HepG2 (cell line): ENCODE measurements around the gene PTPN3. TPM values are rescaled to one million over a fixed set of nuclear protein-coding genes. Genes with fewer than 3 reads are reported as not detected.

Experiments used
- ATAC-seq: fragments of 200-7000 bp; cut with Tn5 transposase; 3 replicates; pipeline ENCODE4 v1.9.1; 2020; ENCODE audit warnings: mild to moderate bottlenecking, moderate library complexity
- BruUV-seq: library from RNA; stranded (reverse); fragments of 400-500 nt; replicated peaks from 2 replicates; lab custom pipeline; 2021; lab: Mats Ljungman, UMichigan
- CTCF ChIA-PET: fragments of 300-600 bp; formaldehyde crosslinking; extraction: SDS; loops from one replicate; lab custom pipeline; 2021; ENCODE audit warnings: low total read pairs, inconsistent platforms, low intra/inter-chr PET ratio; lab: Yijun Ruan, JAX
- POLR2A ChIA-PET: fragments of 350-600 bp; sonication (Branson Sonifier 250); formaldehyde crosslinking; loops from one replicate; lab custom pipeline; 2020; ENCODE audit warnings: antibody characterized with exemption, inconsistent platforms; lab: Yijun Ruan, JAX
- DNase-seq: peaks from one replicate; pipeline ENCODE4 v3.0.0-alpha.2; 2015; ENCODE audit warnings: low spot score
- FAIRE-seq: peaks from 3 replicates; lab custom pipeline; 2011; peaks lifted over from hg19 to GRCh38; lab: Jason Lieb, UNC
- H2AFZ ChIP-seq: one replicate; pipeline ENCODE4 v1.6.1; 2011; ENCODE audit warnings: low read length, inconsistent platforms
- H3K27ac ChIP-seq: fragments of 300-600 bp; 3 replicates; pipeline ENCODE4 v1.8.0; 2011; ENCODE audit warnings: mixed run types, mild to moderate bottlenecking, mixed read lengths, low read length, inconsistent platforms; ENCODE audit not compliant: insufficient read depth; ENCODE audit errors: extremely low read length
- H3K27me3 ChIP-seq, 2 experiments: fragments of 200-600 bp in 1 of 2; 2 replicates in 1 of 2; 3 replicates in 1 of 2; pipeline versions ENCODE4 v1.6.0 to v1.8.0; 2011; ENCODE audit warnings: low read length in 2 of 2, mild to moderate bottlenecking in 2 of 2, moderate library complexity in 2 of 2, inconsistent platforms in 1 of 2; ENCODE audit not compliant: insufficient read depth in 2 of 2, control insufficient read depth in 1 of 2
- H3K36me3 ChIP-seq, 2 experiments: fragments of 200-600 bp in 1 of 2; replicated peaks in 1 of 2; 2 replicates in 1 of 2; 3 replicates in 1 of 2; pipeline versions ENCODE4 v1.5.1 to v1.8.0; 2011; ENCODE audit warnings: low read length in 2 of 2, inconsistent platforms in 1 of 2; ENCODE audit not compliant: insufficient read depth in 2 of 2, control insufficient read depth in 1 of 2
- H3K4me1 ChIP-seq: 2 replicates; pipeline ENCODE4 v1.5.1; 2012; ENCODE audit warnings: low read length, inconsistent platforms; ENCODE audit not compliant: insufficient read depth
- H3K4me2 ChIP-seq: 2 replicates; pipeline ENCODE4 v1.6.0; 2011; ENCODE audit warnings: low read depth, low read length, inconsistent platforms
- H3K4me3 ChIP-seq, 3 experiments: fragments of 200-600 bp in 1 of 3; sonication (generic), shearing (Covaris generic) in 1 of 3; replicated peaks in 1 of 3; 2 replicates each; pipeline ENCODE4 v1.5.1; 2011 to 2016; ENCODE audit warnings: low read length in 3 of 3, inconsistent platforms in 2 of 3, low read depth in 2 of 3, mild to moderate bottlenecking in 2 of 3, control low read depth in 1 of 3, mixed read lengths in 1 of 3; ENCODE audit not compliant: insufficient read depth in 1 of 3
- H3K79me2 ChIP-seq: one replicate; pipeline ENCODE4 v1.6.1; 2011; ENCODE audit warnings: low read length, inconsistent platforms; ENCODE audit not compliant: insufficient read depth
- H3K9ac ChIP-seq: 2 replicates; pipeline ENCODE4 v1.6.0; 2011; ENCODE audit warnings: mild to moderate bottlenecking, low read depth, low read length, inconsistent platforms; ENCODE audit not compliant: insufficient read depth
- H3K9me3 ChIP-seq: 2 replicates; pipeline ENCODE4 v1.5.1; 2012; ENCODE audit warnings: mild to moderate bottlenecking, low read length
- H4K20me1 ChIP-seq: 2 replicates; pipeline ENCODE4 v1.6.0; 2011; ENCODE audit warnings: inconsistent platforms, mild to moderate bottlenecking, low read length, moderate library complexity; ENCODE audit not compliant: insufficient read depth
- ARID5B ChIP-seq: IDR thresholded peaks from 2 replicates; pipeline ENCODE4 v1.4.0; 2020; ENCODE audit warnings: mild to moderate bottlenecking, missing genetic modification reagents
- BHLHE40 ChIP-seq: IDR thresholded peaks from 2 replicates; pipeline ENCODE4 v1.6.1; 2011; ENCODE audit warnings: low read length, improper control_type of control experiment
- EP300 ChIP-seq, 3 experiments: sonication (generic) in 1 of 3; formaldehyde crosslinking in 1 of 3; IDR thresholded peaks; 2 replicates each; pipeline versions ENCODE4 v1.5.1 to v1.6.1; 2011 to 2020; ENCODE audit warnings: low read depth in 2 of 3, low read length in 2 of 3, borderline replicate concordance in 1 of 3, improper control_type of control experiment in 1 of 3, mild to moderate bottlenecking in 1 of 3, missing genetic modification reagents in 1 of 3, moderate library complexity in 1 of 3
- FOXP1 ChIP-seq, 2 experiments: fragments of 450-650 bp in 1 of 2; IDR thresholded peaks; 2 replicates each; pipeline ENCODE4 v1.6.1; 2017 to 2018; ENCODE audit warnings: antibody characterized with exemption in 1 of 2
- RXRA ChIP-seq: sonication (generic); formaldehyde crosslinking; IDR thresholded peaks from 2 replicates; pipeline ENCODE4 v1.5.1; 2020; ENCODE audit warnings: missing genetic modification reagents
- SKIL ChIP-seq: sonication (generic); formaldehyde crosslinking; IDR thresholded peaks from 2 replicates; pipeline ENCODE4 v1.8.0; 2022; ENCODE audit warnings: missing genetic modification reagents, mild to moderate bottlenecking, moderate library complexity, borderline replicate concordance
- WGBS: methylation state at CpG from one replicate; pipeline ENCODE4 v1.1.6; 2017; ENCODE audit warnings: low lambda C conversion rate; 5-methylcytosine and 5-hydroxymethylcytosine counted together
- in situ Hi-C: cut with HindIII; loops from 2 replicates; pipeline ENCODE4 v1.10.0; 2017; ENCODE audit warnings: low pct_unique_long_range_greater_than_20kb; ENCODE audit not compliant: extremely low pct_ligation_motif_present
- intact Hi-C: fragments of 100-400 bp; cut with micrococcal nuclease; formaldehyde crosslinking; loops from one replicate; pipeline ENCODE4 v1.10.0; 2022; ENCODE audit not compliant: unreplicated experiment
- polyA plus RNA-seq, 8 experiments: library from polyadenylated mRNA; depleted of rRNA in 3 of 8; stranded (reverse) in 7 of 8; unstranded in 1 of 8; fragments of >200 nt; fragmentation: Illumina TruSeq in 4 of 8; extraction: Trizol in 4 of 8; gene quantifications; 2 replicates each; pipeline versions ENCODE4 v1.2.1 to v1.2.3, GENCODE V29; 2011 to 2016; ENCODE audit warnings: low read depth in 4 of 8, missing spikeins in 1 of 8, mixed read lengths in 1 of 8; ENCODE audit not compliant: insufficient read depth in 1 of 8
- total RNA-seq, 5 experiments: library from RNA; depleted of rRNA; stranded (reverse); fragments of >200 nt; fragmentation: Illumina TruSeq; extraction: Trizol; gene quantifications; 2 replicates each; pipeline ENCODE4 v1.2.3, GENCODE V29; 2016; ENCODE audit warnings: low read depth in 1 of 5
- TF ChIP-seq, protein P1 (sequence below): sonication (generic); formaldehyde crosslinking; IDR thresholded peaks from 2 replicates; pipeline ENCODE4 v1.4.0; 2020; ENCODE audit warnings: missing genetic modification reagents
- TF ChIP-seq, protein P2 (sequence below): sonication (generic); formaldehyde crosslinking; conservative IDR thresholded peaks from 2 replicates; pipeline ENCODE4 v1.4.0; 2020; ENCODE audit warnings: mild to moderate bottlenecking, missing genetic modification reagents, moderate library complexity

Gene PTPN3
- total and polyA plus RNA-seq, 2 of the 13 experiments (the other 11 are each of a cell fraction or from before 2014, with no cell fraction given): 5.6 to 20.5 TPM

GRCh38 chr9:109476642-109477257 lies 21.4 kb downstream of the PTPN3 start (continued):
- TF ChIP-seq SKIL (CRISPR knock-in tag): 0 out of 2 replicates have a peak, but pooled peaks have one; percentile 14
- peak; percentile 56 for TF ChIP-seq BHLHE40
- TF ChIP-seq, protein P1, sequence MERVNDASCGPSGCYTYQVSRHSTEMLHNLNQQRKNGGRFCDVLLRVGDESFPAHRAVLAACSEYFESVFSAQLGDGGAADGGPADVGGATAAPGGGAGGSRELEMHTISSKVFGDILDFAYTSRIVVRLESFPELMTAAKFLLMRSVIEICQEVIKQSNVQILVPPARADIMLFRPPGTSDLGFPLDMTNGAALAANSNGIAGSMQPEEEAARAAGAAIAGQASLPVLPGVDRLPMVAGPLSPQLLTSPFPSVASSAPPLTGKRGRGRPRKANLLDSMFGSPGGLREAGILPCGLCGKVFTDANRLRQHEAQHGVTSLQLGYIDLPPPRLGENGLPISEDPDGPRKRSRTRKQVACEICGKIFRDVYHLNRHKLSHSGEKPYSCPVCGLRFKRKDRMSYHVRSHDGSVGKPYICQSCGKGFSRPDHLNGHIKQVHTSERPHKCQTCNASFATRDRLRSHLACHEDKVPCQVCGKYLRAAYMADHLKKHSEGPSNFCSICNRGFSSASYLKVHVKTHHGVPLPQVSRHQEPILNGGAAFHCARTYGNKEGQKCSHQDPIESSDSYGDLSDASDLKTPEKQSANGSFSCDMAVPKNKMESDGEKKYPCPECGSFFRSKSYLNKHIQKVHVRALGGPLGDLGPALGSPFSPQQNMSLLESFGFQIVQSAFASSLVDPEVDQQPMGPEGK: peak; percentile 66

DNA sequence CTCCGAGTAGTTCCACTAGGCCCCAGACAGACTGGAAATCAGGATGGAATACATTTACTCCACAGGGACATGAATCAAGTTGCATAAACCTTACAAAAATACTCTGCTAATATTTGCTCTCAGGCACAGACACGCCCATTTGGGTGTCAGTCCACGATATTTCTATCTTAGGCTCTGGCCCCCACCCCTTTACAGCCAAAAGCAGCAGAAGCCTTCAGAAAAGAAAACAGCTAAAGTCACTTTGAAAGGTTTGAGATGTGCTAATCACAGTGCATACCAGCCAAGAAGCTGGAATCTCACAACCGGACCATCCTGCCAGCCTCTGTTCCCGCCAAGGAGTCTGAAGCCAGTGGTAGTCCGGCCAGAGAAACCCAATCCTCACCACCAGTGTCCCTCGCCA lies 22.6 kb downstream of the PTPN3 start:
- Histone ChIP-seq H3K9me3 (no peaks in the 10 kb centered on the region), H3K27me3 (no peaks in the 10 kb centered on the region), H3K9ac (no peak overlapping the region), H3K4me1 (peaks cover 60% of the 10 kb centered on the region), H3K79me2 (peaks cover 13% of the 10 kb centered on the region), H3K27ac (peak overlapping the region; percentile 84), H2AFZ (no peak overlapping the region), H3K4me2 (peak overlapping the region; percentile 45), H4K20me1 (no peaks in the 10 kb centered on the region), H3K36me3 (no peaks in the 10 kb centered on the region), H3K4me3 (no peak overlapping the region; a peak in 1 of 6 replicates)
- ChIA-PET POLR2A (interaction anchor here (4.3 kb wide), 1 partner anchor 23 kb away, joined by 71 read pairs; the partner anchor contains the start of gene PTPN3), CTCF (no interaction called here)
- intact Hi-C loops (no loop called here), in situ Hi-C loops (no loop called here)
- WGBS: 32% methylated on average over 7 of the region's 7 CpGs
- BruUV-seq: no TSS peak
- FAIRE-seq: peak; percentile 63
- no peak for ATAC-seq
- DNase-seq: peak; percentile 62
- TF ChIP-seq EP300 (IDR thresholded peaks at IDR 0.05; ENCODE audit: low read depth in 2 of 2, low read length in 2 of 2) (0 out of 4 replicates have a peak, but pooled peaks of 1 of the 2 experiments have one; percentile 5), EP300 (CRISPR knock-in tag; IDR thresholded peaks at IDR 0.05; ENCODE audit: borderline replicate concordance) (no peak), FOXP1 (IDR thresholded peaks at IDR 0.05) (no peak), FOXP1 (CRISPR knock-in tag; IDR thresholded peaks at IDR 0.05) (peak; percentile 11; the same call in 1 of the 2 replicates), ARID5B (CRISPR knock-in tag) (peak; percentile 30), RXRA (no peak)
- TF ChIP-seq, protein P2, sequence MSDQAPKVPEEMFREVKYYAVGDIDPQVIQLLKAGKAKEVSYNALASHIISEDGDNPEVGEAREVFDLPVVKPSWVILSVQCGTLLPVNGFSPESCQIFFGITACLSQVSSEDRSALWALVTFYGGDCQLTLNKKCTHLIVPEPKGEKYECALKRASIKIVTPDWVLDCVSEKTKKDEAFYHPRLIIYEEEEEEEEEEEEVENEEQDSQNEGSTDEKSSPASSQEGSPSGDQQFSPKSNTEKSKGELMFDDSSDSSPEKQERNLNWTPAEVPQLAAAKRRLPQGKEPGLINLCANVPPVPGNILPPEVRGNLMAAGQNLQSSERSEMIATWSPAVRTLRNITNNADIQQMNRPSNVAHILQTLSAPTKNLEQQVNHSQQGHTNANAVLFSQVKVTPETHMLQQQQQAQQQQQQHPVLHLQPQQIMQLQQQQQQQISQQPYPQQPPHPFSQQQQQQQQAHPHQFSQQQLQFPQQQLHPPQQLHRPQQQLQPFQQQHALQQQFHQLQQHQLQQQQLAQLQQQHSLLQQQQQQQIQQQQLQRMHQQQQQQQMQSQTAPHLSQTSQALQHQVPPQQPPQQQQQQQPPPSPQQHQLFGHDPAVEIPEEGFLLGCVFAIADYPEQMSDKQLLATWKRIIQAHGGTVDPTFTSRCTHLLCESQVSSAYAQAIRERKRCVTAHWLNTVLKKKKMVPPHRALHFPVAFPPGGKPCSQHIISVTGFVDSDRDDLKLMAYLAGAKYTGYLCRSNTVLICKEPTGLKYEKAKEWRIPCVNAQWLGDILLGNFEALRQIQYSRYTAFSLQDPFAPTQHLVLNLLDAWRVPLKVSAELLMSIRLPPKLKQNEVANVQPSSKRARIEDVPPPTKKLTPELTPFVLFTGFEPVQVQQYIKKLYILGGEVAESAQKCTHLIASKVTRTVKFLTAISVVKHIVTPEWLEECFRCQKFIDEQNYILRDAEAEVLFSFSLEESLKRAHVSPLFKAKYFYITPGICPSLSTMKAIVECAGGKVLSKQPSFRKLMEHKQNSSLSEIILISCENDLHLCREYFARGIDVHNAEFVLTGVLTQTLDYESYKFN: 0 out of 2 replicates have a peak, but pooled peaks have one; percentile 15
